Vagina (tissue), 2 donors: ENCODE measurements around the gene ACTR8.

ENCODE experiments used
- CTCF ChIP-seq, 3 experiments: fragments of 450-650 bp in 2 of 3; fragments of 200-600 bp in 1 of 3; sonication (generic) in 1 of 3; IDR thresholded peaks; one replicate each; pipeline ENCODE4 v1.5.1; 2017 to 2019; ENCODE audit warnings: antibody characterized with exemption in 3 of 3, mild to moderate bottlenecking in 2 of 3, moderate library complexity in 2 of 3
- POLR2AphosphoS5 ChIP-seq, 2 donors: sonication (generic); formaldehyde crosslinking; IDR thresholded peaks; one replicate each; pipeline ENCODE4 v1.9.0; 2017; ENCODE audit warnings: antibody characterized with exemption in 2 of 2, mild to moderate bottlenecking in 2 of 2, low read depth in 1 of 2; ENCODE audit not compliant: insufficient read depth in 1 of 2

DNA sequence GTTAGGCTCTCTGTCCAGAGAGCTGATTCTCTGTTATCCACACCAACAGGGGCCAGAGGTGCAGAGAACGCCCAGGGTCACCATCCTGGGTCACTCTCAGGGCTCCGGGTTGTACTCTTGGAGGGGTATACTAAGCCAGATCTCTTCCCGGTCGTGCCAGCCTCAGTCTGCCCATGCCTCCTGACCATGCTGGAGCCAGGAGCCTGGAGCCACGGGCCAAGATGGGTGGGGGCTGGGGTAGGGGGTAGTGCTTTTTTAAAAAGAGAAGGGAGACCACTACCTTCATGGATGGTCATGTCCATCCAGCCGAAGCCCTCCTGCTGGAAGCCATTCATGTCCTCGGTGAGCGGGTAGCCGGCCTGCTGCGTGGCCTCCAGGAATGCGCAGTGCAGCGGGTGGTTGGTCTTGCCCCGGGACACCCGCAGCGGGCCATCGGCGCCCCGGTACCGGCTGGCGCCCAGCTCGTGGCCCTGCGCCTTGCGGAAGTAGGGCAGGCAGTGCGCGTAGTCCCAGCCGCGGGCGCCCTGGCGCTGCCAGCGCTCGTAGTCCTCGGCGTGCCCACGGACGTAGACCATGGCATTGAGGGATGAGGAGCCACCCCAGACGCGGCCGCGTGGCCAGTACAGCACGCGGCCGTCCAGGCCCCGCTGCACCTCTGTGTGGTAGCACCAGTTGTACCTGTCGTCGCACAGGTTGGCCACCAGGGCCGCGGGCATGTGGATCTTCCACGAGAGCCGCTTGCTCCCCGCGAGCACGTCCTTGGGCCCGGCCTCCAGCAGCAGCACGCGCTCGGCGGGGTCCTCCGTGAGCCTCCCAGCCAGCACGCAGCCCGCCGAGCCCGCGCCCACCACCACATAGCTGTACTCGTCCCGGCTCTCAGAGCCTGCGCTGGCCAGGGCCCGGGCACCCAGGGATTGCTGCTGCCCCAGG is 58.7 kb downstream of the ACTR8 start:
- TF ChIP-seq POLR2AphosphoS5 (IDR thresholded peaks at IDR 0.05; ENCODE audit: insufficient read depth in 1 of 2, low read depth in 1 of 2) (no peak), CTCF (IDR thresholded peaks at IDR 0.05) (no peak)
